HepG2 (cell line): Measurements from ENCODE around the gene ATP9A. TPM values are rescaled to one million over a fixed set of nuclear protein-coding genes. Genes with fewer than 3 reads are reported as not detected.

Experiments used
- CHD4 ChIP-seq: fragments of 200-600 bp; sonication (generic); IDR thresholded peaks from 2 replicates; pipeline ENCODE4 v1.7.0; 2017; ENCODE audit warnings: mild to moderate bottlenecking, low read length, borderline replicate concordance
- GATAD2A ChIP-seq: IDR thresholded peaks from 2 replicates; pipeline ENCODE4 v1.6.1; 2016
- HOXD1 ChIP-seq: sonication (generic); formaldehyde crosslinking; IDR thresholded peaks from 2 replicates; pipeline ENCODE4 v1.5.0; 2020; ENCODE audit warnings: missing genetic modification reagents
- KDM6A ChIP-seq: IDR thresholded peaks from 2 replicates; pipeline ENCODE4 v1.6.1; 2016; ENCODE audit warnings: low read depth
- KLF6 ChIP-seq: IDR thresholded peaks from 2 replicates; pipeline ENCODE4 v1.8.0; 2016; ENCODE audit warnings: missing biosample characterization, missing genetic modification reagents
- MIER3 ChIP-seq: IDR thresholded peaks from 2 replicates; pipeline ENCODE4 v1.6.1; 2016; ENCODE audit warnings: missing compliant biosample characterization, borderline replicate concordance
- NRL ChIP-seq: sonication (generic); formaldehyde crosslinking; IDR thresholded peaks from 2 replicates; pipeline ENCODE4 v1.5.0; 2020; ENCODE audit warnings: missing genetic modification reagents, mild to moderate bottlenecking, moderate library complexity, borderline replicate concordance
- PCBP1 ChIP-seq: fragments of 200-400 bp; formaldehyde crosslinking; IDR thresholded peaks from 2 replicates; pipeline ENCODE4 v1.6.1; 2017; ENCODE audit warnings: mild to moderate bottlenecking, low read depth, low read length, borderline replicate concordance
- PHF8 ChIP-seq: sonication (generic); formaldehyde crosslinking; IDR thresholded peaks from 2 replicates; pipeline ENCODE4 v1.5.0; 2020; ENCODE audit warnings: missing genetic modification reagents
- POLR2AphosphoS2 ChIP-seq: IDR thresholded peaks from 2 replicates; pipeline ENCODE4 v1.6.1; 2011; ENCODE audit warnings: low read depth, low read length, improper control_type of control experiment
- TP53 ChIP-seq: sonication (generic); formaldehyde crosslinking; conservative IDR thresholded peaks from 2 replicates; pipeline ENCODE4 v1.4.0; 2020; ENCODE audit warnings: missing genetic modification reagents
- ZNF101 ChIP-seq: sonication (generic); formaldehyde crosslinking; IDR thresholded peaks from 2 replicates; pipeline ENCODE4 v1.4.0; 2020; ENCODE audit warnings: mild to moderate bottlenecking, low read depth, missing genetic modification reagents, borderline replicate concordance
- ZNF33A ChIP-seq: sonication (generic); formaldehyde crosslinking; IDR thresholded peaks from 2 replicates; pipeline ENCODE4 v1.5.1; 2020; ENCODE audit warnings: missing genetic modification reagents, mild to moderate bottlenecking, moderate library complexity, borderline replicate concordance
- ZNF382 ChIP-seq: sonication (generic); formaldehyde crosslinking; IDR thresholded peaks from 2 replicates; pipeline ENCODE4 v1.5.0; 2020; ENCODE audit warnings: missing genetic modification reagents, mild to moderate bottlenecking, borderline replicate concordance
- ZNF431 ChIP-seq: sonication (generic); formaldehyde crosslinking; IDR thresholded peaks from 2 replicates; pipeline ENCODE4 v1.9.0; 2022; ENCODE audit warnings: missing genetic modification reagents, low read depth, mild to moderate bottlenecking, borderline replicate concordance
- ZNF496 ChIP-seq: sonication (generic); formaldehyde crosslinking; IDR thresholded peaks from 2 replicates; pipeline ENCODE4 v1.8.1; 2023; ENCODE audit warnings: mild to moderate bottlenecking, moderate library complexity, missing genetic modification reagents; ENCODE audit not compliant: insufficient replicate concordance
- ZNF550 ChIP-seq: sonication (generic); formaldehyde crosslinking; IDR thresholded peaks from 2 replicates; pipeline ENCODE4 v1.4.0; 2020; ENCODE audit warnings: mild to moderate bottlenecking, missing genetic modification reagents, borderline replicate concordance
- ZNF737 ChIP-seq: sonication (generic); formaldehyde crosslinking; IDR thresholded peaks from 2 replicates; pipeline ENCODE4 v1.5.0; 2020; ENCODE audit warnings: missing genetic modification reagents, mild to moderate bottlenecking, borderline replicate concordance
- ZNF772 ChIP-seq: sonication (generic); formaldehyde crosslinking; IDR thresholded peaks from 2 replicates; pipeline ENCODE4 v1.5.0; 2020; ENCODE audit warnings: mild to moderate bottlenecking, missing genetic modification reagents
- polyA plus RNA-seq, 8 experiments: library from polyadenylated mRNA; depleted of rRNA in 3 of 8; stranded (reverse) in 7 of 8; unstranded in 1 of 8; fragments of >200 nt; fragmentation: Illumina TruSeq in 4 of 8; extraction: Trizol in 4 of 8; gene quantifications; 2 replicates each; pipeline versions ENCODE4 v1.2.1 to v1.2.3, GENCODE V29; 2011 to 2016; ENCODE audit warnings: low read depth in 4 of 8, missing spikeins in 1 of 8, mixed read lengths in 1 of 8; ENCODE audit not compliant: insufficient read depth in 1 of 8
- total RNA-seq, 5 experiments: library from RNA; depleted of rRNA; stranded (reverse); fragments of >200 nt; fragmentation: Illumina TruSeq; extraction: Trizol; gene quantifications; 2 replicates each; pipeline ENCODE4 v1.2.3, GENCODE V29; 2016; ENCODE audit warnings: low read depth in 1 of 5
- TF ChIP-seq, protein P1 (sequence below): sonication (generic); formaldehyde crosslinking; IDR thresholded peaks from 2 replicates; pipeline ENCODE4 v1.4.0; 2020; ENCODE audit warnings: missing genetic modification reagents
- TF ChIP-seq, protein P2 (sequence below): sonication (generic); formaldehyde crosslinking; IDR thresholded peaks from 2 replicates; pipeline ENCODE4 v1.4.0; 2020; ENCODE audit warnings: missing genetic modification reagents
- TF ChIP-seq, protein P3 (sequence below): IDR thresholded peaks from 2 replicates; pipeline ENCODE4 v1.6.1; 2018; ENCODE audit warnings: missing genetic modification reagents
- TF ChIP-seq, protein P4 (sequence below): sonication (generic); formaldehyde crosslinking; IDR thresholded peaks from 2 replicates; pipeline ENCODE4 v1.5.1; 2020; ENCODE audit warnings: missing genetic modification reagents, mild to moderate bottlenecking, borderline replicate concordance

The ATP9A gene
- total and polyA plus RNA-seq, 2 of the 13 experiments (the other 11 are each of a cell fraction or from before 2014, with no cell fraction given), result 11.8 to 18.5 TPM

DNA sequence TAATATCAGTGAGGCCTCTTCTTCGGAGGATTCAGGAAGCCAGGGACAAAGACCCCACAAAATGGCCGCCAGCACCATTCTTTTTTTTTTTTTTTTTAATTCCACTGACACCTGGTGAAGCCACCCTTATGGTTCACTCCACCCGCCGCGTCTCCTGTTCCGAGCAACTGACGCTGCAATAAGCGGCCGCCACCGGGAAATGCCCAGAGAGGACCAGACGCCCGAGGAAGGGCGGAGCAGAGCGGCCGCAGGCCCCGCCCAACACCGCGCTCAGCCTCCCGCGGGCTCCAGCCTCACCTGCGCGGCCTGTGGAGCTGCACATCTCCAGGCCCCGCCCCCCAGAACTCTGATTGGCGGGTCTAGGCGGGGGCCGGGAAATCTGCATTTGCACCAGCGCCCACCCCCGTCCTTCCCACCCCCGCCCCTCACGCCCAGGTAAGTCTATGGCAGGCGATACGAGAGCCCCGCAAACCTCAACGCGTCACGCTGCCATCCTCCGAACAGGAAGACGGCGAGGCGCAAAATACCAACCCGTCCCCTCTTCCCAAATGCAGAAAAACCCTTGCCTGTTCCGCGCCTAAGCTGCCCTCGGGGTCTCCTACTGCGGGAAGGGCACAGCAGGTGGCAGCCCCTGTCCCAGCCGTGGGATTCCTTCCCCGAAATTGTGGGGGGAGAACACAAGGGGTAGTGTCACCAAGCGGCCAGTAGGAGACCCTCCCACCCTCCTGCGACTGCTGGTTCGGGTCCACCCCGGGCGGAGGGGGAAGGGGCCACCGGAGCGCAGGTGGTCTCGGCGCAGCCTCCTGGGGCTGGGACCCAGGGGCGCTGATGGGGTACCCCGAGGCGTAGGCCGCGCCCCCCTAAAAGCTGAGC, 960 bp downstream of the ATP9A start (continued):
- TF ChIP-seq ZNF431 (no peak), ZNF33A (CRISPR knock-in tag) (no peak), ZNF772 (0 out of 2 replicates have a peak, but pooled peaks have one; percentile 16), ZNF101 (CRISPR knock-in tag) (no peak), MIER3 (no peak; the same call in 1 of the 2 replicates), PHF8 (CRISPR knock-in tag) (peak; percentile 62), NRL (peak; percentile 42; the same call in 1 of the 2 replicates), ZNF382 (CRISPR knock-in tag) (no peak), KLF6 (CRISPR knock-in tag) (no peak), POLR2AphosphoS2 (no peak), ZNF737 (CRISPR knock-in tag) (no peak), PCBP1 (no peak; the same call in 1 of the 2 replicates), TP53 (CRISPR knock-in tag) (0 out of 2 replicates have a peak, but pooled peaks have one; percentile 25), HOXD1 (CRISPR knock-in tag) (peak; percentile 24; the same call in 1 of the 2 replicates), KDM6A (CRISPR knock-in tag) (no peak), GATAD2A (no peak), CHD4 (peak; percentile 83; the same call in 1 of the 2 replicates), ZNF496 (CRISPR knock-in tag) (no peak), ZNF550 (CRISPR knock-in tag) (no peak)
- TF ChIP-seq, protein P1, sequence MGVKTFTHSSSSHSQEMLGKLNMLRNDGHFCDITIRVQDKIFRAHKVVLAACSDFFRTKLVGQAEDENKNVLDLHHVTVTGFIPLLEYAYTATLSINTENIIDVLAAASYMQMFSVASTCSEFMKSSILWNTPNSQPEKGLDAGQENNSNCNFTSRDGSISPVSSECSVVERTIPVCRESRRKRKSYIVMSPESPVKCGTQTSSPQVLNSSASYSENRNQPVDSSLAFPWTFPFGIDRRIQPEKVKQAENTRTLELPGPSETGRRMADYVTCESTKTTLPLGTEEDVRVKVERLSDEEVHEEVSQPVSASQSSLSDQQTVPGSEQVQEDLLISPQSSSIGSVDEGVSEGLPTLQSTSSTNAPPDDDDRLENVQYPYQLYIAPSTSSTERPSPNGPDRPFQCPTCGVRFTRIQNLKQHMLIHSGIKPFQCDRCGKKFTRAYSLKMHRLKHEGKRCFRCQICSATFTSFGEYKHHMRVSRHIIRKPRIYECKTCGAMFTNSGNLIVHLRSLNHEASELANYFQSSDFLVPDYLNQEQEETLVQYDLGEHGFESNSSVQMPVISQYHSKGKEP (CRISPR knock-in tag), result no peak
- TF ChIP-seq, protein P2, sequence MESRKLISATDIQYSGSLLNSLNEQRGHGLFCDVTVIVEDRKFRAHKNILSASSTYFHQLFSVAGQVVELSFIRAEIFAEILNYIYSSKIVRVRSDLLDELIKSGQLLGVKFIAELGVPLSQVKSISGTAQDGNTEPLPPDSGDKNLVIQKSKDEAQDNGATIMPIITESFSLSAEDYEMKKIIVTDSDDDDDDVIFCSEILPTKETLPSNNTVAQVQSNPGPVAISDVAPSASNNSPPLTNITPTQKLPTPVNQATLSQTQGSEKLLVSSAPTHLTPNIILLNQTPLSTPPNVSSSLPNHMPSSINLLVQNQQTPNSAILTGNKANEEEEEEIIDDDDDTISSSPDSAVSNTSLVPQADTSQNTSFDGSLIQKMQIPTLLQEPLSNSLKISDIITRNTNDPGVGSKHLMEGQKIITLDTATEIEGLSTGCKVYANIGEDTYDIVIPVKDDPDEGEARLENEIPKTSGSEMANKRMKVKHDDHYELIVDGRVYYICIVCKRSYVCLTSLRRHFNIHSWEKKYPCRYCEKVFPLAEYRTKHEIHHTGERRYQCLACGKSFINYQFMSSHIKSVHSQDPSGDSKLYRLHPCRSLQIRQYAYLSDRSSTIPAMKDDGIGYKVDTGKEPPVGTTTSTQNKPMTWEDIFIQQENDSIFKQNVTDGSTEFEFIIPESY (CRISPR knock-in tag), result no peak; the same call in 1 of the 2 replicates
- TF ChIP-seq, protein P3, sequence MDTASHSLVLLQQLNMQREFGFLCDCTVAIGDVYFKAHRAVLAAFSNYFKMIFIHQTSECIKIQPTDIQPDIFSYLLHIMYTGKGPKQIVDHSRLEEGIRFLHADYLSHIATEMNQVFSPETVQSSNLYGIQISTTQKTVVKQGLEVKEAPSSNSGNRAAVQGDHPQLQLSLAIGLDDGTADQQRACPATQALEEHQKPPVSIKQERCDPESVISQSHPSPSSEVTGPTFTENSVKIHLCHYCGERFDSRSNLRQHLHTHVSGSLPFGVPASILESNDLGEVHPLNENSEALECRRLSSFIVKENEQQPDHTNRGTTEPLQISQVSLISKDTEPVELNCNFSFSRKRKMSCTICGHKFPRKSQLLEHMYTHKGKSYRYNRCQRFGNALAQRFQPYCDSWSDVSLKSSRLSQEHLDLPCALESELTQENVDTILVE (CRISPR knock-in tag), result no peak
- TF ChIP-seq, protein P4, sequence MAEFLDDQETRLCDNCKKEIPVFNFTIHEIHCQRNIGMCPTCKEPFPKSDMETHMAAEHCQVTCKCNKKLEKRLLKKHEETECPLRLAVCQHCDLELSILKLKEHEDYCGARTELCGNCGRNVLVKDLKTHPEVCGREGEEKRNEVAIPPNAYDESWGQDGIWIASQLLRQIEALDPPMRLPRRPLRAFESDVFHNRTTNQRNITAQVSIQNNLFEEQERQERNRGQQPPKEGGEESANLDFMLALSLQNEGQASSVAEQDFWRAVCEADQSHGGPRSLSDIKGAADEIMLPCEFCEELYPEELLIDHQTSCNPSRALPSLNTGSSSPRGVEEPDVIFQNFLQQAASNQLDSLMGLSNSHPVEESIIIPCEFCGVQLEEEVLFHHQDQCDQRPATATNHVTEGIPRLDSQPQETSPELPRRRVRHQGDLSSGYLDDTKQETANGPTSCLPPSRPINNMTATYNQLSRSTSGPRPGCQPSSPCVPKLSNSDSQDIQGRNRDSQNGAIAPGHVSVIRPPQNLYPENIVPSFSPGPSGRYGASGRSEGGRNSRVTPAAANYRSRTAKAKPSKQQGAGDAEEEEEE (CRISPR knock-in tag), result no peak
